Ramos (cell line): ENCODE measurements around the gene PPP2R2D.

ENCODE experiments used
- in situ Hi-C: fragments of 300-500 bp; cut with MboI; formaldehyde crosslinking; loops from one replicate; pipeline ENCODE4 v1.14.3; 2022; ENCODE audit warnings: low sequenced_read_pairs; ENCODE audit not compliant: unreplicated experiment

The PPP2R2D gene

DNA sequence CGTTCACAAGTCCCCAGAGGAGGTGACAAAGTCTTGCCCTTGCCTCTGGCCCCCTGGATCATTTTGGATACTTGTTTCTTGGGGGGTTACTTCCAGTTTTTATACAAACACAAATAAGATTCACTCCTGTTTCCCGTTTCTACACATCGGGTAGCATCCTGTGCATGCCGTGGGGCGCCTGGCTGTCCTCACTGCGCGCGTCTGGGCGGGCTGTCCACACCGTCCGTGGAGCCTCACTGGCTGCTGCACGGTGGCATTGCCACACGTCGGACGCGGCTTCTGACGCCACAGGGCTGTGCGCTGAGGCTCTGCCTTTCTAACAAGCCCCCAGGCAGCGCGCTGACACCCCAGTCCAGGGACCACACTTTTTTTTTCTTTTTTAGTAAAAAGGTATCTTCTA is 62.5 kb downstream of the PPP2R2D start:
- in situ Hi-C loops, result no loop called here

DNA sequence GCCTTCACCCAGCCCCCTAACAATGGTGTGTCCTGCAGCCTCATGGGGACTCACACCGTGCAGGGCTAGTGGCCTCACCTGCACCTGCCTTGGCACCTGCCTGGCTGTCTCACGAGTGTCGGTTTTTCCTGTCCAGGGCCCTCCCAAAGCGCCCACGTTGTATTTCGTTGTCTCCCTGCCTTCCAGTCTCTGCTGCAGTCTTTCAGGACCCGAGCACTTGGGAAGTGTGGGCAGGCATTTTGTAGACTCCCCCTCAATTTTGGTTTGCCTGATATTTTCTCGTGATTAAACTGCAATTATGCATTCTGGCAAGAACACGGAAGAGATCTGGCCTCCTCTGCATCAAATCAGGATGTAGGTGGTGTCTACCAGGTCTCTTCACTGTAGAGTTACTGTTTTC is 63.0 kb downstream of the PPP2R2D start:
- in situ Hi-C loops, result no loop called here

DNA sequence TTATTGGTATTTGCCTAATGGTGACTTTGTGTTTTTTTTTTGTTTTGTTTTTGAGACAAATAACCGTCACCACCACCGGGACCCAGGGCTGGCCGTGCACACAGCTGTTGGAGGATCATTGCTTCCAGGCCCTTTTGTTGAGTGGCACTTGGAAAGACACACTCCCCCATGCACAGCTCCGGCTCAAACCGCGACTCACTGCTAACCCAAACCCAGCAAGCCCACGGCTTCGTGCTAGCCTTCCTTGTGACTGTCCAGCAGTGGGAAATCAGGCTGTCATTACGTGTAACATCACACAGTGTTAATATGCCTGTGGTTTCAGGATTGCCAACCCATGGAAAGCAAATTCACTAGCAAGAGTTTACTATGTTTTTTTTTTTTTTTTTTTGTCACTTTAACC is 63.5 kb downstream of the PPP2R2D start:
- in situ Hi-C loops, result no loop called here

- in situ Hi-C loops, result no loop called here
Measured at GRCh38 chr10:131968949-131969348, 68.1 kb downstream of the PPP2R2D start.

DNA sequence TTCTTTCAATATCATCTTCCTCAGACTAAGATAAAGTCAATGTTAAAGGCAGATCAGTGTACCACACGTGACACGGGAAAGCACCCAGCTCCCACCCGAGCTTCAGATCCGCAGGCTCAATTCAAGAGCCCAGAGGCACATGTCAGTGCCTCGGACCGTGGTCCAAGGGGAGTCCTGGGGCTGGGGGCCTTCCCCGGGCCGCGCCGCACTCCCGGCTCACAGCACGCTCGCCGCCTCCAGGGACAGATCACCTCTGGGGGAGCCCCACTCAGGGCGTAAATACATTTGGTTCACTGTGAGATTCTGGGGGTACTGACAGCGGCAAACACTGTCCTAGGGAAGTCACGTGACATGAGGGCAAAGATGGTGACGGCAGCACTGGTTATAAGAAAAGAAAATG is 70.1 kb downstream of the PPP2R2D start:
- in situ Hi-C loops, result no loop called here

GRCh38 chr10:131971591-131971990 is 70.8 kb downstream of the PPP2R2D start:
- in situ Hi-C loops, result no loop called here

GRCh38 chr10:131972474-131973071 is 71.8 kb downstream of the PPP2R2D start:
- in situ Hi-C loops, result no loop called here

DNA sequence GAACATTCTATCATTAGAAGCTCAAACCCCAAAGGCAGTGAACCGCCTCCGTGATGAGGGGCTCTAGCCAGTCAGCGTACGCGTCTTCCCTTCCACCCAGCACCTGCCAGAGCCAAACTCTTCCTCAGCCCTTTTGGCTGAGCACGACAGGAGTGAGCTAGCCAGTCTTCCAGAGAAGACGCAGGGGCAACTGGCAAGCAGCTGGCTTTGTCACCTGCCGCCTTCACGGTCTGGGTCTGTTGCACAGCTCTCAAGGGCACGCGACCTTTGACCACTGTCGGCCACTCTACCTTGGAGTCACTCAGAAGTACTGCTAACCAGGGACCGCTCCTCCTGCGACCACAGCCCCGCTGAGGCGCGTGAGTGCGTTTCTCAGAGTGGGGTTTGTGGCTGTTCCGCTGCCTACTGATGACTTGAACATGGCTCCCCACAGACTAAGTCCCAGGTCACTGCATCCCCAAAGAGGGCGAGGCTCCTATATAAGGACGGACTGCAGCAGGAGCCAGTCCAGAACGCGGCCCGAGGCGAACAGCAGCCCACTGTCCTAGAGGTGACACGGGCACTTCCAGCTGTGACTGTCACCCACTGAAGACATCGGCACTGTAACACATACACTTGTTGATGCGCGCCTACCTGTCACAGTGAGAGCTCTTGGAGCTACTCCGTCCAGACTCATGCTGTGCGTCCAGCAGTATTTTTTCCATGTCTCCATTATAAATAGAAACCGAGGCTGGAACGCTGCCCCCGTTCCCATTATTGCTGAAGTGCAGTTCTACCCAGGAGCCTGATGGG is 72.5 kb downstream of the PPP2R2D start:
- in situ Hi-C loops, result no loop called here

DNA sequence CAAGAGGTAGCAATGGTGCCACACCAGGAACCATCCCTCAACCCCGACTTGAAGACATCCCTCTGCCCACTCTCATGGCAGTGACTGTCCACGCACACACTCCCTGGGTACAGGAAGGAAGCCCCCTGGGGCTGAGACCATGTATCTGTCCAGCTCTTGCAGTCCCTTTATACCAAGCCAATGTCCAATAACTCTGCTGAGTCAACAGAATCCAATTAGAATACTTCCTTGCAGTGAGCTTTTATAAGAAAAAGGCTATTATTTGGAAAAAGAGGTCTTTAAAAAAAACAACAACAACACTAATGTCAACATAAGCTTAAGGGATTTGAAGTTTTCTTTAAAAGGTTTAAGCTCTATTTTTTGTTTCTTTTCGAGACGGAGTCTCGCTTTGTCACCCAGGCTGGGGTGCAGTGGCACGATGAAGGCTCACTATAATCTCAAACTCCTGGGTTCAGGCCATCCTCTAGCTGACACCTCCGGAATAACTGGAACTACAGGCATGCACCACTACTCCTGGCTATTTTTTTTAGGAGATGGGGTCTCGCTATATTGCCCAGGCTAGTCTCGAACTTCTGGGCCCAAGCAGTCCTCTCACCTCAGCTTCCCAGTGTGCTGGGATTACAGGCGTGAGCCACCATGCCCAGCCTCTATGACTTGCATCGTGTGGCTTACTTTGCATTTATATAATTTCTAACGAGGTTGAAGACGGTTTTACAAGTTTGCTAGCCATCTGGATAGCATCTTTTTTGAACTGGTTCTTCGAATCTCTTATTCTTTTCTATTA is 73.4 kb downstream of the PPP2R2D start:
- in situ Hi-C loops, result no loop called here

DNA sequence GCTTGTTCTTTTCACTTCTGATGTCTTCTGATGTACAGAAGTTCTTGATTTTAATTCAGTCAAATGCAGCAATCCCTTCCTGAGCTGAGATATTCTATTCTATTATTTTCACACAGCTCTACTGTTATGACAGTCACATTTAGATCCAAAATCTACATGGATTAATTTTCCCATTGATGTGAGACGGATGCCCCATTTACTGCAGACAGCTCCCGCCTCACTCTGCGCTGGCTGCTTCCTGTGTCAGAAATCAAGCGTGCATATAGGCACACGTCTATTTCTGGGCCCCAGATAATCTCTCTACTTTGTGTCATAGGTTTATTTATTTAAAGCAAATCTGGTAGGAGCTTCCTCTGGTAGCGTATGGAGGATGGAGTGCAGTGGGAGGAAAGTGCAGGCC is 74.2 kb downstream of the PPP2R2D start:
- in situ Hi-C loops, result no loop called here

- in situ Hi-C loops, result no loop called here
Measured at GRCh38 chr10:131975796-131976195, 75.0 kb downstream of the PPP2R2D start.

GRCh38 chr10:131977323-131978096 is 76.7 kb downstream of the PPP2R2D start:
- in situ Hi-C loops, result no loop called here

- in situ Hi-C loops, result no loop called here
Measured at GRCh38 chr10:131978366-131978765, 77.6 kb downstream of the PPP2R2D start.

DNA sequence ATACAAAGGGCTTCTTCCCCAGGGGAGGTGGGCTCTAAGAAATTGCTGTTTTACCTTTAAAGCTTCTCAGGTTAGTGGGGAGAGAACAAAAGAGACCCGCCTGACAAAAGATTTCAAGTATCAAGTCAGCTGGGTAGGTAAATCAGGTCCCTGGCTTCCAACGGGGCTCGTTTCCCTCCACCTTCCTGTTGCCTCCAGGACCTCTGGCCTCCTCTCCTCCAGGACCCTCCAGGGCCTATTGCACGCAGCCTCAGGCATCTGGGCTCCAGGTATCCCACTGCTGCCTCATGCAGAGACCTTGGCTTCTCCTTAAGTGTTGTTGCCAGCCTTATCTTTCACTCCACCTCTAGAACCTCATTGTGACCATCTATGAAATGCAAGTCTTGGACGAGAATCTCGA is 78.0 kb downstream of the PPP2R2D start:
- in situ Hi-C loops, result no loop called here

- in situ Hi-C loops, result no loop called here
Measured at GRCh38 chr10:131979336-131979735, 78.5 kb downstream of the PPP2R2D start.

DNA sequence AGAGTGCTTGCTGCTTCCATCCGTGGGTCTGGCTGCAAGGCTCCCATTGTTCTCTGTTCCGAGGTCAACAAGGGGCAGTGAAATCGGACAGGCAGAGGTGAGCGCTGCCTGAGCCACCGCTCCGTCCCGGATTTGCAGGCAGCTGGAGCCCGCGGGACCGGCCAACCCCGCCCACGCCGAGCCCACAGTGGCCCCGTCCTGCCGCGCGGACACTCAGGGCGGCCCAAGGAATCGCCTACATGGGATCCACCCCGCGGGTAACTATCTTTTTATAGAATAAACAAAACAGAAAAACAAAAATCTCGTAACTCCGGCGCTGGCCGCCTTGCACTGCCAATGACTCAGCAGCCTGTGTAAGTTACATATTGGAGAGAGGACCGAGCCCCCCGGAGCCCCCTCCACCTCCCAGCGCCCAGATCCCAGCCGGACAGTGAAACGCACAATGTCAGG is 79.0 kb downstream of the PPP2R2D start:
- in situ Hi-C loops, result no loop called here

DNA sequence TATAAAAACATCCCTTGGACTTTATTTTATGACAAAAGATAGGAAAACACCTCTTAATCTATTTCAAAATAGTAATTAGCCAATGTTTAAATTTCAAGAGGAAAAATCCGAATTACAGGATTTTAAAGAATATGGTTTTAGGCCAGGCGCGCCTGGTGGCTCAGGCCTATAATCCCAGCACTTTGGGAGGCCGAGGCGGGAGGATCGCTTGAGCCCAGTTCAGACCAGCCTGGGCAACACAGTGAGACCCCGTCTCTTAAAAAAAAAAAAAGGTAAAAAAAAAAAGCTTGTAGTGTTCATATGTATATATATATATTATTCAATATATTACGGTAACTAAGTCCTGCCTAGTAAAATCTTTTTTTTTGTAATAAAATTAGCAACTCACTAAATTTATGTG is 79.5 kb downstream of the PPP2R2D start:
- in situ Hi-C loops, result no loop called here

DNA sequence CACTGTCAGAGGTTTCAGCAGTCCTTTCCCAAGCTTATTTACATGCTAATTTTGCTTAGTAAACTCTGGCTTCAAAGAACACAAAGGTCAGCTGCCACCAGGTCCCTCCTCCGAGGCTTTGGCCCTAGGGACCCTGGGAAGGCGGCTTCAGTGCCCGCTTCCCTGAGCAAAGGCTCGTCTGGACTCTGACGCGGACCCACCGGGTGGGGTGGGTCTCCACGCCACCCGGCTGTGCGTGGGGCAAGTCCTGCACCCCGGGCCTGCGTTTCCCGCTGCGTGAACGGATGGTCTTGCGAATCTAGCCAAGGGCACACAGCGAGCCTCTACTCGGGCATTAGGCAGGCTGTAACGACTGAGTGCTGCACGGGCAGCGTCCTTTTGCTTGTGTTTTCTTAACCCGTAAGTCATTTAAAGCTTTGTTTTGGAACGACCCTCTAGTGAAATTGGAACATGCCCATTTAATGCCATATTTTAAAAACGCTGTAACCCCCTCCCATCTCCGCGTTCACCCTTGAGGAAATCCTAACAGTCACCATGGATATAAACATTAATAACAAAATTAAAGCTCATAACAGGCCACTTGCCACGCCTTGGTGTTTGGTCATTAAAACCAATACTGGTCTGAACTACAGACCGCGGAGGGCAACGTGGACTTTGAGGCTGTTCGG is 80.1 kb downstream of the PPP2R2D start:
- in situ Hi-C loops, result no loop called here

DNA sequence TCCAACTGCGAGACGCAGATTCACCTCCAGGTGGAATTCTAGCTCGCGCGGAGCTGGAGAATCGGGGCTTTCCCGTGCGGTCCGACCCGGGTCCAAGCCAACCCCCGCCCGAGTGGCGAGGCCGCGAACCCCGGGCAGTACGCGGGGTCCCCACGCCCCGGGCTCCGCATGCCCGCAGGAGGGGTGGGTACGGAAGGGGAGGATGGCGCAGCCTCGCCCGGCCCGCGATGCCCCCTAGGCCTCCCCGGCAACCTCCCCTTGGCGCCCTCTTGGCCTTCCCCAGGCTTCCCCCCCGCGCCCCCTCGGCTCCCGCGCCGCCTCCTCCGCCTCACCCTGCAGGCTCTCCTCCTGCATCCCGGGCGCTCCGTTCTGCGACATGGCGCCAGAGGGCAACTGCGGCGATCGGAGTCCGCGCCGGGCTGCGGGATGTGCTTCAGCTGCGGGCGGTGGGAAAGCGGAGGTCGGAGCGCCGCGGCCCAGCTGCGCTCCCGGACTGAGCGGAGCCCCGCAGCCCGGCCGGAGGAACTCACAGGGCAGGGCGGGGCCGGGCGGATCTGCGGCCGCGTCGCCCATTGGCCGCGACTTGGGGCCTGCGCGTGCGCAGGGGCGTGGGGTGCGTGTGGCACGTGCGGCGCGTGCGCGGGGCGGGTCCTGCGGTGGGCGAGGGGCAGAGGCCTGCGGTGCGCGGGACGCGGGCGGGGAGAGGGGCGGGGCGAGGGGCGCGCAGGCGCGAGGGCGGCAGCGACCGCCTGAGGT is 80.8 kb downstream of the PPP2R2D start, which contains the start of gene BNIP3:
BNIP3 (minus strand) TSS at position 495 of the 756 bp plus-strand sequence; CDS start at position 378, 117 bp downstream.
- in situ Hi-C loops, result no loop called here
